K562 (cell line): ENCODE measurements around the gene ZNF155. TPM values are rescaled to one million over a fixed set of nuclear protein-coding genes. Genes with fewer than 3 reads are reported as not detected.

Experiments used
- CHAMP1 ChIP-seq: fragments of 450-650 bp; IDR thresholded peaks from 2 replicates; pipeline ENCODE4 v1.6.1; 2016; ENCODE audit warnings: mild to moderate bottlenecking
- CREB3 ChIP-seq: fragments of 450-650 bp; conservative IDR thresholded peaks from 2 replicates; pipeline ENCODE4 v1.6.1; 2016; ENCODE audit warnings: missing genetic modification characterization, low read depth, mild to moderate bottlenecking, missing compliant biosample characterization, moderate library complexity
- DEAF1 ChIP-seq: fragments of 450-650 bp; formaldehyde crosslinking; IDR thresholded peaks from 2 replicates; pipeline ENCODE4 v1.4.0; 2020; ENCODE audit warnings: mild to moderate bottlenecking, moderate library complexity
- ELF1 ChIP-seq: fragments of 200-800 bp; sonication (Bioruptor generic); IDR thresholded peaks from 2 replicates; pipeline ENCODE4 v1.6.1; 2016; ENCODE audit warnings: missing genetic modification characterization, missing compliant biosample characterization
- ILK ChIP-seq: fragments of 450-650 bp; IDR thresholded peaks from 2 replicates; pipeline ENCODE4 v1.6.1; 2016; ENCODE audit warnings: missing genetic modification characterization, low read depth, mild to moderate bottlenecking, missing compliant biosample characterization, moderate library complexity, borderline replicate concordance
- LARP7 ChIP-seq: fragments of 450-650 bp; IDR thresholded peaks from 2 replicates; pipeline ENCODE4 v1.6.1; 2016
- MBD1 ChIP-seq: fragments of 250-450 bp; sonication (Bioruptor Pico); IDR thresholded peaks from 2 replicates; pipeline ENCODE4 v1.8.0; 2022; ENCODE audit warnings: inconsistent platforms
- MIER1 ChIP-seq: fragments of 450-650 bp; IDR thresholded peaks from 2 replicates; pipeline ENCODE4 v1.6.1; 2016; ENCODE audit warnings: antibody characterized with exemption, mild to moderate bottlenecking, low read depth
- MYC ChIP-seq, 2 experiments: fragments of 250-450 bp in 1 of 2; sonication (Bioruptor Pico) in 1 of 2; IDR thresholded peaks; 2 replicates each; pipeline versions ENCODE4 v1.5.1 to v1.6.1; 2012 to 2021; ENCODE audit warnings: low read depth in 2 of 2, borderline replicate concordance in 1 of 2, improper control_type of control experiment in 1 of 2, low read length in 1 of 2, mild to moderate bottlenecking in 1 of 2, moderate library complexity in 1 of 2
- NFXL1 ChIP-seq: fragments of 450-650 bp; formaldehyde crosslinking; IDR thresholded peaks from 2 replicates; pipeline ENCODE4 v1.4.0; 2021; ENCODE audit warnings: mild to moderate bottlenecking
- PHF8 ChIP-seq: fragments of 200-600 bp; sonication (generic); IDR thresholded peaks from 2 replicates; pipeline ENCODE4 v1.6.1; 2012; ENCODE audit warnings: mixed run types, mild to moderate bottlenecking, inconsistent platforms, low read length, moderate library complexity, borderline replicate concordance
- RBBP5 ChIP-seq: fragments of 200-600 bp; sonication (generic); IDR thresholded peaks from 2 replicates; pipeline ENCODE4 v1.6.1; 2012; ENCODE audit warnings: borderline replicate concordance, mild to moderate bottlenecking, low read length, control low read depth, inconsistent platforms; ENCODE audit not compliant: insufficient read depth, poor library complexity, severe bottlenecking
- SPI1 ChIP-seq: IDR thresholded peaks from 2 replicates; pipeline ENCODE4 v1.6.1; 2011; ENCODE audit warnings: low read depth, low read length, control low read depth, borderline replicate concordance
- SRSF1 ChIP-seq: fragments of 200-400 bp; formaldehyde crosslinking; IDR thresholded peaks from 2 replicates; pipeline ENCODE4 v1.6.1; 2017; ENCODE audit warnings: mild to moderate bottlenecking, low read depth, low read length, moderate library complexity
- USF2 ChIP-seq: sonication (generic); formaldehyde crosslinking; IDR thresholded peaks from 2 replicates; pipeline ENCODE4 v1.5.0; 2020; ENCODE audit warnings: missing genetic modification reagents
- ZBTB17 ChIP-seq: fragments of 450-650 bp; formaldehyde crosslinking; IDR thresholded peaks from 2 replicates; pipeline ENCODE4 v1.4.0; 2020; ENCODE audit warnings: mild to moderate bottlenecking
- ZNF140 ChIP-seq: fragments of 250-450 bp; sonication (Bioruptor Pico); IDR thresholded peaks from 2 replicates; pipeline ENCODE4 v1.8.0; 2021; ENCODE audit warnings: moderate library complexity, mild to moderate bottlenecking, inconsistent platforms
- ZNF830 ChIP-seq: fragments of 250-450 bp; sonication (Bioruptor Pico); IDR thresholded peaks from 2 replicates; pipeline ENCODE4 v1.5.0; 2021; ENCODE audit warnings: mild to moderate bottlenecking
- polyA plus RNA-seq, 8 experiments: library from polyadenylated mRNA; depleted of rRNA in 4 of 8; stranded (reverse) in 5 of 8; unstranded in 3 of 8; fragments of >200 nt; fragmentation: Nextera tagmentation in 2 of 8; fragmentation: Illumina TruSeq in 1 of 8; extraction: Ambion mirVana in 2 of 8; extraction: Trizol in 1 of 8; gene quantifications; 2 replicates each; pipeline versions ENCODE4 v1.2.1 to v1.2.3, GENCODE V29; 2011 to 2014; ENCODE audit warnings: inconsistent platforms in 1 of 8, missing spikeins in 1 of 8
- total RNA-seq, 7 experiments: library from RNA; depleted of rRNA in 6 of 7; stranded (reverse); fragments of >200 nt in 6 of 7; fragmentation: Illumina TruSeq in 2 of 7; extraction: Trizol in 2 of 7; gene quantifications; 2 replicates each; pipeline versions ENCODE4 v1.2.1 to v1.2.3, GENCODE V29; 2011 to 2021; ENCODE audit warnings: low replicate concordance in 1 of 7

The ZNF155 gene
- total and polyA plus RNA-seq, 9 of the 15 experiments (the other 6 are each of a cell fraction or from before 2014, with no cell fraction given), result 0.09 to 0.76 (median 0.37) TPM

GRCh38 chr19:43950834-43951645 is 32.9 kb upstream of the ZNF155 start, which contains the start of gene ZNF221 (continued):
- 0 out of 2 replicates have a peak, but pooled peaks have one; percentile 44 for TF ChIP-seq CREB3 (tag)
- TF ChIP-seq MYC (IDR thresholded peaks at IDR 0.05; ENCODE audit: low read depth, low read length), result peak; percentile 59; the same call in 1 of the 2 replicates
- TF ChIP-seq MYC (CRISPR knock-in tag; IDR thresholded peaks at IDR 0.05; ENCODE audit: borderline replicate concordance, low read depth), result no peak
- TF ChIP-seq ZNF830 (CRISPR knock-in tag), result no peak
- TF ChIP-seq SPI1, result peak; percentile 70; the same call in 1 of the 2 replicates
- TF ChIP-seq ZNF140 (CRISPR knock-in tag), result no peak
- peak; percentile 56; the same call in 1 of the 2 replicates for TF ChIP-seq MBD1 (CRISPR knock-in tag)
- no peak for TF ChIP-seq ILK
- no peak for TF ChIP-seq NFXL1 (CRISPR knock-in tag)
- TF ChIP-seq MIER1, result no peak
- TF ChIP-seq RBBP5, result peak; percentile 31
- TF ChIP-seq ZBTB17 (CRISPR knock-in tag), result no peak
- peak; percentile 44; the same call in 1 of the 2 replicates for TF ChIP-seq USF2 (CRISPR knock-in tag)
- peak; percentile 95 for TF ChIP-seq ELF1 (tag)
- TF ChIP-seq CHAMP1, result peak; percentile 93
- no peak for TF ChIP-seq LARP7
- TF ChIP-seq PHF8, result peak; percentile 40; the same call in 1 of the 2 replicates
- TF ChIP-seq DEAF1 (CRISPR knock-in tag), result no peak
- no peak for TF ChIP-seq SRSF1
